Heart left ventricle (tissue), 16 donors: ENCODE data around the gene SNHG17. TPM values are rescaled to one million over a fixed set of nuclear protein-coding genes. Genes with fewer than 3 reads are reported as not detected.
"Not testable (repeated sequence)": the region's sequence is repeated elsewhere in the genome, so short reads cannot be mapped to it uniquely, and the experiment has no call there.

Source experiments
- ATAC-seq, 4 donors: fragments of 200-7000 bp; cut with Tn5 transposase; one replicate each; pipeline ENCODE4 v1.9.1; 2020 to 2022; ENCODE audit warnings: moderate library complexity in 4 of 4, mild to moderate bottlenecking in 3 of 4, moderate number of reproducible peaks in 1 of 4
- DNase-seq, 5 donors: peaks; one replicate each; pipeline ENCODE4 v3.0.0-alpha.2; 2020
- H3K27ac ChIP-seq, 12 donors: fragments of 200-600 bp; sonication (generic) in 4 of 12; one replicate each; pipeline versions ENCODE4 v1.5.0 to v1.8.0; 2016 to 2022; ENCODE audit warnings: mild to moderate bottlenecking in 2 of 12
- H3K27me3 ChIP-seq, 9 donors: fragments of 200-600 bp; sonication (generic) in 2 of 9; one replicate each; pipeline versions ENCODE4 v1.5.1 to v1.8.0; 2016 to 2022; ENCODE audit warnings: mild to moderate bottlenecking in 3 of 9
- H3K36me3 ChIP-seq, 9 donors: fragments of 200-600 bp; sonication (generic) in 2 of 9; one replicate each; pipeline versions ENCODE4 v1.5.0 to v1.8.0; 2018 to 2022; ENCODE audit warnings: mild to moderate bottlenecking in 2 of 9
- H3K4me1 ChIP-seq, 12 donors: fragments of 200-600 bp; sonication (generic) in 4 of 12; one replicate each; pipeline versions ENCODE4 v1.5.0 to v1.8.0; 2016 to 2022; ENCODE audit warnings: mild to moderate bottlenecking in 3 of 12
- H3K4me3 ChIP-seq, 12 donors: fragments of 200-600 bp; sonication (generic) in 4 of 12; one replicate each; pipeline versions ENCODE4 v1.5.0 to v1.8.0; 2017 to 2022; ENCODE audit warnings: mild to moderate bottlenecking in 9 of 12, moderate library complexity in 4 of 12
- H3K9me3 ChIP-seq, 12 donors: fragments of 200-600 bp; sonication (generic) in 4 of 12; one replicate each; pipeline versions ENCODE4 v1.5.0 to v1.8.0; 2016 to 2022; ENCODE audit warnings: mild to moderate bottlenecking in 1 of 12
- CTCF ChIP-seq, 12 donors: fragments of 200-600 bp; sonication (generic) in 4 of 12; IDR thresholded peaks; one replicate each; pipeline versions ENCODE4 v1.5.0 to v1.8.0; 2018 to 2022; ENCODE audit warnings: antibody characterized with exemption in 12 of 12, mild to moderate bottlenecking in 5 of 12
- POLR2A ChIP-seq, 2 donors: fragments of 450-650 bp; IDR thresholded peaks; one replicate each; pipeline ENCODE4 v1.6.1; 2017; ENCODE audit warnings: antibody characterized with exemption in 2 of 2, mild to moderate bottlenecking in 2 of 2, moderate library complexity in 2 of 2
- WGBS, 4 donors: extraction: QIAGEN DNeasy Blood & Tissue Kit in 2 of 4; methylation state at CpG; one replicate each; pipeline versions ENCODE4 v1.1.5 to v1.1.7; 2013 to 2018; 5-methylcytosine and 5-hydroxymethylcytosine counted together
- intact Hi-C, 10 donors: fragments of 100-400 bp; cut with DNase I; formaldehyde crosslinking; loops; one replicate each; pipeline versions ENCODE4 v1.11.1 to v1.14.2; 2022
- polyA plus RNA-seq, 2 donors: library from polyadenylated mRNA; stranded (reverse); fragments of 200-250 nt; gene quantifications; one replicate each; pipeline ENCODE4 v1.2.3, GENCODE V29; 2013
- total RNA-seq, 9 donors: library from RNA; depleted of rRNA in 2 of 9; stranded (reverse); fragments of >200 nt in 2 of 9; fragmentation: NEBNext Ultra II Directional in 3 of 9; extraction: Animal tissue kit (Norgen Biotek cat#: 25700) in 3 of 9; gene quantifications; one replicate each; pipeline versions ENCODE4 v1.1.0 to v1.2.4, GENCODE V29; 2016 to 2023
- donor health status: ischemic (EF 13 %, LVEDD 7.1; RV severe dilation, severe dysfunction).
- donor health status: healthy with polysubstance abuse.
- donor health status: DM: no; HTN: yes; CAD: no.
- donor health status: DM: no; HTN: no; CAD: no.
- donor health status: ischemic (EF 25% LVEDD 6.9; RV normal size, moderate dysfunction).
- donor health status: ischemic (EF 25% LVEDD 5.7; RV mildly dilated, moderate dysfunction).
- donor health status: healthy.
- donor health status: DM: yes; HTN: yes; CAD: no.
- donor health status: ischemic (EF 35%, LVEDD 5.7; RV mildly dilated, moderate dysfunction).
- donor health status: nonischemic (EF 11% LVEDD 7.7; RV severe dilation, severe dysfunction).
- donor health status: DM: yes; HTN: yes; CAD: no.
- donor health status: PGD.
- donor health status: ischemic (EF 29% LVEDD 5.4; RV normal size, mild dysfunction).
- donor health status: nonischemic (EF 23%, LVEDD 6.1; RV moderate dilation, normal function).

Gene SNHG17
- total and polyA plus RNA-seq, 11 donors, result 2.9 to 20.2 (median 6.6) TPM

- DNase-seq, result no peak
- intact Hi-C loops, result loop anchor here in 1 of 10 donors (5.0 kb wide), 1 partner anchor 34 kb away; the partner anchor contains the start of gene SNHG17
- Histone ChIP-seq H3K27me3 (no peaks in the 10 kb centered on the region), H3K27ac (peak overlapping the region in 1 of 12 donors; percentile 87), H3K4me1 (peaks cover 0 to 35% (median 22%) of the 10 kb centered on the region in 12 donors), H3K4me3 (no peak overlapping the region), H3K36me3 (no peaks in the 10 kb centered on the region), H3K9me3 (no peaks in the 10 kb centered on the region)
- TF ChIP-seq CTCF (IDR thresholded peaks at IDR 0.05) (no peak), POLR2A (IDR thresholded peaks at IDR 0.05) (no peak)
- WGBS, 4 donors, result 75 to 86% (median 83%) methylated on average over 1 of the region's 1 CpG
- no peak for ATAC-seq
Measured at GRCh38 chr20:38471245-38471644, 36.1 kb upstream of the SNHG17 start.

- TF ChIP-seq POLR2A (IDR thresholded peaks at IDR 0.05) (no peak), CTCF (IDR thresholded peaks at IDR 0.05) (no peak)
Measured at GRCh38 chr20:38466983-38467382, 31.9 kb upstream of the SNHG17 start.

GRCh38 chr20:38466171-38466570 lies 31.0 kb upstream of the SNHG17 start:
- no peak for DNase-seq
- Histone ChIP-seq H3K4me1 (no peaks in the 10 kb centered on the region), H3K9me3 (no peaks in the 10 kb centered on the region), H3K36me3 (no peaks in the 10 kb centered on the region), H3K27ac (no peak overlapping the region), H3K4me3 (no peak overlapping the region), H3K27me3 (no peaks in the 10 kb centered on the region)
- ATAC-seq, result no peak
- intact Hi-C loops, result no loop called here
- 50 to 73% (median 64%) methylated on average over 2 of the region's 2 CpGs for WGBS, 4 donors
- TF ChIP-seq CTCF (IDR thresholded peaks at IDR 0.05) (no peak), POLR2A (IDR thresholded peaks at IDR 0.05) (no peak)

More at GRCh38 chr20:38466983-38467382, 31.9 kb upstream of the SNHG17 start:
- no peaks in the 10 kb centered on the region for H3K27me3 ChIP-seq
- intact Hi-C loops, result no loop called here
- H3K9me3 ChIP-seq, result no peaks in the 10 kb centered on the region
- peaks cover 0 to 4% (median 2%) of the 10 kb centered on the region in 12 donors for H3K4me1 ChIP-seq
- H3K27ac ChIP-seq, result no peak overlapping the region
- DNase-seq (no peak), ATAC-seq (no peak)
- WGBS, 4 donors, result 79 to 86% (median 82%) methylated on average over 3 of the region's 3 CpGs
- no peak overlapping the region for H3K4me3 ChIP-seq
- H3K36me3 ChIP-seq, result no peaks in the 10 kb centered on the region

- whole genome bisulfite sequencing, 4 donors, result 89 to 96% (median 92%) methylated on average over 9 to 30 of the region's 30 CpGs
- H3K4me1 ChIP-seq, intact Hi-C loops, H3K27ac ChIP-seq, H3K4me3 ChIP-seq, H3K27me3 ChIP-seq, ATAC-seq, H3K9me3 ChIP-seq, H3K36me3 ChIP-seq, DNase-seq: not testable (repeated sequence)
Measured at GRCh38 chr20:38461569-38461968, 26.4 kb upstream of the SNHG17 start.

GRCh38 chr20:38461167-38461566 lies 26.0 kb upstream of the SNHG17 start:
- H3K36me3 ChIP-seq, H3K4me3 ChIP-seq, H3K9me3 ChIP-seq, intact Hi-C loops, H3K27me3 ChIP-seq, DNase-seq, ATAC-seq, H3K4me1 ChIP-seq, H3K27ac ChIP-seq: not testable (repeated sequence)
- WGBS, 4 donors, result 88 to 92% methylated on average over 16 to 18 of the region's 33 CpGs; no CpG with 5 or more reads in 2 of the 4 donors

GRCh38 chr20:38460631-38461030 lies 25.5 kb upstream of the SNHG17 start:
- H3K9me3 ChIP-seq, H3K27me3 ChIP-seq, H3K27ac ChIP-seq, H3K4me3 ChIP-seq, H3K4me1 ChIP-seq, intact Hi-C loops, ATAC-seq, H3K36me3 ChIP-seq, DNase-seq: not testable (repeated sequence)
- WGBS, 4 donors, result 0 to 9% (median 4%) methylated on average over 1 of the region's 2 CpGs
